GM12878 (cell line): ENCODE measurements around the gene NXPH2. TPM values are rescaled to one million over a fixed set of nuclear protein-coding genes. Genes with fewer than 3 reads are reported as not detected.

Source experiments
- ATAC-seq: fragments of 200-7000 bp; cut with Tn5 transposase; 3 replicates; pipeline ENCODE4 v1.9.1; 2020; ENCODE audit warnings: mild to moderate bottlenecking, moderate library complexity
- BruUV-seq: library from RNA; stranded (reverse); fragments of 400-500 nt; replicated peaks from 2 replicates; lab custom pipeline; 2021; lab: Mats Ljungman, UMichigan
- CTCF ChIA-PET: fragments of 300-600 bp; sonication (Branson Sonifier 250); formaldehyde crosslinking; extraction: SDS; loops from one replicate; lab custom pipeline; 2021; ENCODE audit warnings: inconsistent platforms; lab: Yijun Ruan, JAX
- POLR2A ChIA-PET: fragments of 350-600 bp; formaldehyde crosslinking; extraction: SDS; loops from one replicate; lab custom pipeline; 2021; ENCODE audit warnings: inconsistent platforms; lab: Charles Lee
- RAD21 ChIA-PET: fragments of 300-600 bp; sonication (Branson Sonifier 250); formaldehyde crosslinking; loops from one replicate; lab custom pipeline; 2023; ENCODE audit warnings: antibody characterized with exemption; ENCODE audit not compliant: unreplicated experiment; lab: Charles Lee
- SMC1A ChIA-PET: fragments of 300-600 bp; sonication (Branson Sonifier 250); formaldehyde crosslinking; loops from one replicate; lab custom pipeline; 2023; ENCODE audit not compliant: unreplicated experiment, uncharacterized antibody; lab: Charles Lee
- DNase-seq: peaks from one replicate; pipeline ENCODE4 v3.0.0-alpha.2; 2011; ENCODE audit warnings: low read depth, low spot score
- FAIRE-seq: peaks from 3 replicates; lab custom pipeline; 2011; peaks lifted over from hg19 to GRCh38; lab: Jason Lieb, UNC
- H2AFZ ChIP-seq: 2 replicates; pipeline ENCODE4 v1.6.0; 2011; ENCODE audit warnings: low read depth, low read length, control low read depth; ENCODE audit not compliant: control insufficient read depth
- H3K27ac ChIP-seq: 2 replicates; pipeline ENCODE4 v1.5.1; 2011; ENCODE audit warnings: control low read depth; ENCODE audit not compliant: control insufficient read depth, insufficient read depth
- H3K27me3 ChIP-seq, 2 experiments: replicated peaks in 1 of 2; 2 replicates each; pipeline versions ENCODE4 v1.6.0 to v1.6.1; 2011; ENCODE audit warnings: low read length in 1 of 2; ENCODE audit not compliant: control insufficient read depth in 2 of 2, insufficient read depth in 2 of 2
- H3K36me3 ChIP-seq, 2 experiments: 2 replicates each; pipeline ENCODE4 v1.5.1; 2011; ENCODE audit warnings: low read length in 1 of 2; ENCODE audit not compliant: control insufficient read depth in 2 of 2, insufficient read depth in 2 of 2
- H3K4me1 ChIP-seq: 2 replicates; pipeline ENCODE4 v1.6.1; 2011; ENCODE audit warnings: mild to moderate bottlenecking, low read length, moderate library complexity, mixed read lengths; ENCODE audit not compliant: control insufficient read depth, insufficient read depth
- H3K4me2 ChIP-seq: 2 replicates; pipeline ENCODE4 v1.6.0; 2011; ENCODE audit warnings: control low read depth; ENCODE audit not compliant: control insufficient read depth, insufficient read depth
- H3K4me3 ChIP-seq: fragments of 200-600 bp; sonication (generic); 2 replicates; pipeline ENCODE4 v1.5.1; 2016
- H3K79me2 ChIP-seq: 2 replicates; pipeline ENCODE4 v1.6.0; 2011; ENCODE audit warnings: low read length; ENCODE audit not compliant: control insufficient read depth, insufficient read depth
- H3K9ac ChIP-seq: 2 replicates; pipeline ENCODE4 v1.8.0; 2011; ENCODE audit warnings: low read length, control low read depth, mixed read lengths; ENCODE audit not compliant: control insufficient read depth, insufficient read depth
- H3K9me3 ChIP-seq: replicated peaks from 3 replicates; pipeline ENCODE4 v1.5.1; 2011; ENCODE audit warnings: mild to moderate bottlenecking, low read length; ENCODE audit not compliant: control insufficient read depth, insufficient read depth
- H4K20me1 ChIP-seq: 2 replicates; pipeline ENCODE4 v1.6.0; 2011; ENCODE audit not compliant: control insufficient read depth, insufficient read depth
- E4F1 ChIP-seq: fragments of 450-650 bp; IDR thresholded peaks from 2 replicates; pipeline ENCODE4 v1.6.1; 2018; ENCODE audit warnings: borderline replicate concordance, mild to moderate bottlenecking; ENCODE audit not compliant: partially characterized antibody
- GABPA ChIP-seq: IDR thresholded peaks from 2 replicates; pipeline ENCODE4 v1.6.1; 2014; ENCODE audit warnings: antibody characterized with exemption, low read depth, mild to moderate bottlenecking, inconsistent platforms
- IKZF1 ChIP-seq: fragments of 450-650 bp; conservative IDR thresholded peaks from 2 replicates; pipeline ENCODE4 v1.6.1; 2017; ENCODE audit warnings: antibody characterized with exemption, mild to moderate bottlenecking
- IRF3 ChIP-seq: fragments of 450-650 bp; IDR thresholded peaks from 2 replicates; pipeline ENCODE4 v1.6.1; 2014; ENCODE audit warnings: mild to moderate bottlenecking
- MLLT1 ChIP-seq: fragments of 450-650 bp; IDR thresholded peaks from 2 replicates; pipeline ENCODE4 v1.6.1; 2016; ENCODE audit warnings: mild to moderate bottlenecking
- NFIC ChIP-seq: IDR thresholded peaks from 2 replicates; pipeline ENCODE4 v1.6.1; 2012; ENCODE audit warnings: low read depth, mild to moderate bottlenecking, inconsistent platforms, low read length, moderate library complexity
- PKNOX1 ChIP-seq: fragments of 450-650 bp; IDR thresholded peaks from 2 replicates; pipeline ENCODE4 v1.6.1; 2016; ENCODE audit warnings: mild to moderate bottlenecking
- TAF1 ChIP-seq: IDR thresholded peaks from 2 replicates; pipeline ENCODE4 v1.6.1; 2011; ENCODE audit warnings: mild to moderate bottlenecking, low read depth, low read length, borderline replicate concordance
- ZBTB11 ChIP-seq: fragments of 450-650 bp; formaldehyde crosslinking; IDR thresholded peaks from 2 replicates; pipeline ENCODE4 v1.5.0; 2022; ENCODE audit warnings: mild to moderate bottlenecking, missing genetic modification characterization
- WGBS: methylation state at CpG from one replicate; pipeline ENCODE4 v1.1.6; 2016; ENCODE audit warnings: low lambda C conversion rate; ENCODE audit not compliant: insufficient replicate concordance, insufficient coverage; ENCODE audit errors: missing lambda C conversion rate; 5-methylcytosine and 5-hydroxymethylcytosine counted together
- in situ Hi-C: fragments of 300-500 bp; cut with MboI; formaldehyde crosslinking; loops from 9 replicates; pipeline ENCODE4 v1.14.3; 2018; ENCODE audit warnings: mixed read lengths
- intact Hi-C: fragments of 100-400 bp; cut with micrococcal nuclease; formaldehyde crosslinking; loops from one replicate; pipeline ENCODE4 v1.14.2; 2022; ENCODE audit not compliant: unreplicated experiment
- polyA plus RNA-seq, 11 experiments: library from polyadenylated mRNA; depleted of rRNA in 4 of 11; unstranded in 6 of 11; stranded (reverse) in 5 of 11; fragments of >200 nt; fragmentation: Nextera tagmentation in 4 of 11; fragmentation: Illumina TruSeq in 1 of 11; extraction: Ambion mirVana in 4 of 11; extraction: Trizol in 1 of 11; gene quantifications; 1 replicate in 1 of 11; 2 replicates in 10 of 11; pipeline versions ENCODE4 v1.2.1 to v1.2.3, GENCODE V29; 2011 to 2016; ENCODE audit warnings: inconsistent platforms in 2 of 11, missing spikeins in 2 of 11, low read depth in 1 of 11
- total RNA-seq, 4 experiments: library from RNA; depleted of rRNA in 3 of 4; stranded (reverse); fragments of >200 nt in 3 of 4; fragmentation: Illumina TruSeq in 1 of 4; extraction: Trizol in 1 of 4; gene quantifications; 2 replicates each; pipeline versions ENCODE4 v1.2.1 to v1.2.3, GENCODE V29; 2013 to 2021

The NXPH2 gene
- total and polyA plus RNA-seq, 10 of the 15 experiments (the other 5 are each of a cell fraction or from before 2014, with no cell fraction given), result not detected

- H3K4me3 ChIP-seq, result no peak overlapping the region
- no peaks in the 10 kb centered on the region for H3K4me1 ChIP-seq
- 33% methylated on average over 7 of the region's 7 CpGs for WGBS
- no peaks in the 10 kb centered on the region for H4K20me1 ChIP-seq
- no peak overlapping the region for H3K27ac ChIP-seq
- SMC1A ChIA-PET, result no interaction called here
- no peak overlapping the region for H3K4me2 ChIP-seq
- no peaks in the 10 kb centered on the region; a peak in 2 of 4 replicates for H3K27me3 ChIP-seq
- POLR2A ChIA-PET, result no interaction called here
- H3K9me3 ChIP-seq, result no peaks in the 10 kb centered on the region
- ATAC-seq (no peak), DNase-seq (no peak), FAIRE-seq (no peak)
- H2AFZ ChIP-seq, result no peak overlapping the region
- RAD21 ChIA-PET, result interaction anchor here (1.0 kb wide), 1 partner anchor 10 kb away, joined by 3 read pairs; no protein-coding TSS in a partner anchor
- BruUV-seq, result no TSS peak
- intact Hi-C loops (no loop called here), in situ Hi-C loops (no loop called here)
- H3K36me3 ChIP-seq, result no peaks in the 10 kb centered on the region
- no peak overlapping the region for H3K9ac ChIP-seq
- CTCF ChIA-PET, result no interaction called here
- H3K79me2 ChIP-seq, result no peaks in the 10 kb centered on the region
- TF ChIP-seq NFIC (no peak), E4F1 (no peak), MLLT1 (no peak), TAF1 (no peak), GABPA (no peak), IRF3 (no peak), IKZF1 (no peak), PKNOX1 (no peak), ZBTB11 (CRISPR knock-in tag) (no peak)
These were observed 56.8 kb downstream of the NXPH2 start for GRCh38 chr2:138723196-138723987.
